GM12891 (cell line): ENCODE data around the gene WDR62.

Experiments
- PAX5 ChIP-seq: IDR thresholded peaks from 2 replicates; pipeline ENCODE4 v1.6.1; 2011; ENCODE audit warnings: low read length, moderate library complexity, mild to moderate bottlenecking; ENCODE audit not compliant: insufficient read depth, severe bottlenecking
- POLR2A ChIP-seq: IDR thresholded peaks from 2 replicates; pipeline ENCODE4 v1.6.1; 2011; ENCODE audit warnings: low read depth, low read length, control low read depth
- POLR2AphosphoS5 ChIP-seq: IDR thresholded peaks from 2 replicates; pipeline ENCODE4 v1.6.1; 2011; ENCODE audit warnings: low read depth, low read length, control low read depth
- POU2F2 ChIP-seq: IDR thresholded peaks from 2 replicates; pipeline ENCODE4 v1.6.1; 2011; ENCODE audit warnings: low read depth, mild to moderate bottlenecking, control low read depth, low read length, moderate library complexity
- SPI1 ChIP-seq: IDR thresholded peaks from 2 replicates; pipeline ENCODE4 v1.6.1; 2011; ENCODE audit warnings: low read depth, low read length, control low read depth

DNA sequence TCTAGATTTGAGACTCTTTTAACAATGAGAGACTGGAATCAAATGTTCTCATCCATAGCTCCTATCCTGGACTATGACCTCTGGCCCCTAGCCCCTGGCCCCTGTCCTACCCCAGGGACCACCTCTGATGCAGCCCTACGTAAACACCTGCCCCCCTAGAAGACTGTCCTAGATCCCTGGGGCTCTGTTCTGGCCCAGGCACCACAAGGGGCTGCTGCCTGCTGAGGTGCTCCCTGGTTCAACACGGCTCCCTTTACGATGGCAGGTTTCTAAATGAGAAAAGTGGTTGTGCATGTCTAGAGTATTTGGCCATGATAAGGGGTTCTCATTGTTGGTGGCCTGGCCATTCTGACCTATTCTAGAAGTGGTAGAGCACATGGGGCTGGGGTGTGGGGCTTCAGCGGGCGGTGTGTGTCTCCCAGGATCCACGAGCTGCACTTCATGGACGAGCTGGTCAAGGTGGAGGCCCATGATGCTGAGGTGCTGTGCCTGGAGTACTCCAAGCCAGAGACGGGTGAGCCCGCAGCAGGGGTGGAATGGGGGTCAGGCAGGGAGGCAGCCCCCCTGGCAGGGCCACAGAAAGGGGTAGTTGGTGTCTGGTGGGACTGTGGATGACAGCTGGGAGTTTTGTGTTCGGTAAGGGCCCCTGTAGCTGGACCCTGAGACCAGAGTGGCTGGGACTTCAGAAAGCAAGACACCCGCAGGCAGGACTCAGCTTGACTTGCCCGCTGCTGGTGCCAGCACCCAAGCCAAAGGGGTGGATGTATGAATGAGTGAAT, 29.7 kb downstream of the WDR62 start:
- TF ChIP-seq POU2F2: no peak
- no peak for TF ChIP-seq POLR2A
- TF ChIP-seq SPI1: no peak
- TF ChIP-seq POLR2AphosphoS5: no peak
- no peak for TF ChIP-seq PAX5
